H1 (cell line): ENCODE results near the gene SPATS2. TPM values are rescaled to one million over a fixed set of nuclear protein-coding genes. Genes with fewer than 3 reads are reported as not detected.

ENCODE experiments used
- CHD7 ChIP-seq: fragments of 300-600 bp; sonication (generic); IDR thresholded peaks from 2 replicates; pipeline ENCODE4 v1.7.1; 2012; ENCODE audit warnings: low read length, moderate library complexity, mild to moderate bottlenecking, inconsistent platforms; ENCODE audit not compliant: insufficient replicate concordance
- SP1 ChIP-seq: IDR thresholded peaks from 2 replicates; pipeline ENCODE4 v1.6.1; 2011; ENCODE audit warnings: low read depth, low read length
- SUZ12 ChIP-seq: fragments of 200-600 bp; sonication (generic); IDR thresholded peaks from 2 replicates; pipeline ENCODE4 v1.6.1; 2012; ENCODE audit warnings: mild to moderate bottlenecking, inconsistent platforms, low read length, moderate library complexity, mixed read lengths
- polyA plus RNA-seq, 7 experiments: library from polyadenylated mRNA; depleted of rRNA in 3 of 7; stranded (reverse) in 5 of 7; unstranded in 2 of 7; fragments of >200 nt in 5 of 7; fragments of 200-250 nt in 2 of 7; gene quantifications; 1 replicate in 5 of 7; 2 replicates in 1 of 7; 4 replicates in 1 of 7; pipeline versions ENCODE4 v1.2.1 to v1.2.3, GENCODE V29; 2011 to 2013; ENCODE audit warnings: missing spikeins in 2 of 7, mixed read lengths in 2 of 7
- total RNA-seq: library from RNA; stranded (reverse); fragmentation: NEBNext Ultra II Directional; extraction: Animal tissue kit (Norgen Biotek cat#: 25700); gene quantifications from 2 replicates; pipeline ENCODE4 v1.2.1, GENCODE V29; 2021

The SPATS2 gene
- total and polyA plus RNA-seq, 2 of the 8 experiments (the other 6 are each of a cell fraction or from before 2014, with no cell fraction given), result 19.2 to 24.5 TPM

- TF ChIP-seq SP1 (no peak), SUZ12 (no peak), CHD7 (no peak)
Measured at GRCh38 chr12:49451468-49452259, 84.4 kb downstream of the SPATS2 start (continued).
